Endothelial cell of umbilical vein (primary cell): ENCODE data around the gene NUDT9. TPM values are rescaled to one million over a fixed set of nuclear protein-coding genes. Genes with fewer than 3 reads are reported as not detected.

ENCODE experiments used
- BruUV-seq: library from RNA; stranded (reverse); fragments of 400-500 nt; replicated peaks from 2 replicates; lab custom pipeline; 2021; lab: Mats Ljungman, UMichigan
- CTCF ChIA-PET: fragments of 300-600, 350-600 bp; sonication (Branson Sonifier 250); formaldehyde crosslinking; loops from one replicate; lab custom pipeline; 2021; ENCODE audit warnings: antibody characterized with exemption, inconsistent platforms; lab: Charles Lee
- POLR2A ChIA-PET: fragments of 300-600, 350-600 bp; sonication (Branson Sonifier 250); formaldehyde crosslinking; loops from one replicate; lab custom pipeline; 2021; ENCODE audit warnings: antibody characterized with exemption, inconsistent platforms; lab: Charles Lee
- DNase-seq: peaks from one replicate; pipeline ENCODE4 v3.0.0-alpha.2; 2011; ENCODE audit warnings: low read depth, low spot score
- FAIRE-seq: peaks from 2 replicates; lab custom pipeline; 2011; peaks lifted over from hg19 to GRCh38; lab: Jason Lieb, UNC
- H2AFZ ChIP-seq: 2 replicates; pipeline ENCODE4 v1.6.0; 2012; ENCODE audit warnings: low read depth, low read length, control low read depth, inconsistent platforms
- H3K27ac ChIP-seq: 2 replicates; pipeline ENCODE4 v1.5.1; 2011; ENCODE audit warnings: low read depth, mild to moderate bottlenecking, control low read depth, low read length, moderate library complexity; ENCODE audit not compliant: insufficient read depth
- H3K27me3 ChIP-seq, 2 experiments: 2 replicates each; pipeline versions ENCODE4 v1.6.0 to v1.6.1; 2011; ENCODE audit warnings: low read length in 2 of 2, mixed read lengths in 1 of 2; ENCODE audit not compliant: control insufficient read depth in 2 of 2, insufficient read depth in 2 of 2
- H3K36me3 ChIP-seq, 2 experiments: 2 replicates in 1 of 2; 3 replicates in 1 of 2; pipeline ENCODE4 v1.5.1; 2011; ENCODE audit warnings: low read length in 2 of 2, mild to moderate bottlenecking in 1 of 2, moderate library complexity in 1 of 2; ENCODE audit not compliant: control insufficient read depth in 2 of 2, insufficient read depth in 2 of 2; ENCODE audit errors: extremely low read depth in 1 of 2
- H3K4me1 ChIP-seq: 3 replicates; pipeline ENCODE4 v1.5.1; 2011; ENCODE audit warnings: mild to moderate bottlenecking, low read length; ENCODE audit not compliant: control insufficient read depth, insufficient read depth; ENCODE audit errors: extremely low read depth
- H3K4me2 ChIP-seq: 2 replicates; pipeline ENCODE4 v1.6.1; 2011; ENCODE audit warnings: low read length, control low read depth, mixed read lengths; ENCODE audit not compliant: insufficient read depth
- H3K4me3 ChIP-seq, 3 experiments: fragments of 200-600 bp in 1 of 3; sonication (generic), shearing (Covaris generic) in 1 of 3; replicated peaks in 1 of 3; 2 replicates each; pipeline ENCODE4 v1.5.1; 2011 to 2016; ENCODE audit warnings: control low read depth in 3 of 3, low read length in 3 of 3, mild to moderate bottlenecking in 2 of 3, inconsistent platforms in 1 of 3, low read depth in 1 of 3, moderate library complexity in 1 of 3; ENCODE audit not compliant: insufficient read depth in 1 of 3
- H3K79me2 ChIP-seq: 2 replicates; pipeline ENCODE4 v1.6.0; 2012; ENCODE audit warnings: low read length, inconsistent platforms; ENCODE audit not compliant: control insufficient read depth, insufficient read depth
- H3K9ac ChIP-seq: replicated peaks from 2 replicates; pipeline ENCODE3; 2011; ENCODE audit warnings: low read length, control low read depth; ENCODE audit not compliant: insufficient read depth; ENCODE audit errors: extremely low read depth
- H3K9me1 ChIP-seq: replicated peaks from 3 replicates; pipeline ENCODE4 v1.6.0; 2011; ENCODE audit warnings: mild to moderate bottlenecking, low read length; ENCODE audit not compliant: control insufficient read depth, insufficient read depth; ENCODE audit errors: extremely low read depth
- H3K9me3 ChIP-seq: replicated peaks from 2 replicates; pipeline ENCODE4 v1.5.1; 2012; ENCODE audit warnings: low read length, inconsistent platforms; ENCODE audit not compliant: control insufficient read depth, insufficient read depth
- H4K20me1 ChIP-seq: replicated peaks from 2 replicates; pipeline ENCODE3; 2011; ENCODE audit warnings: mild to moderate bottlenecking, low read length; ENCODE audit not compliant: control insufficient read depth, insufficient read depth; ENCODE audit errors: extremely low read depth
- CTCF ChIP-seq, 2 donors: IDR thresholded peaks; 1 replicate in 1 of 2; 2 replicates in 1 of 2; pipeline ENCODE4 v1.5.1; 2011; ENCODE audit warnings: low read length in 2 of 2, mild to moderate bottlenecking in 2 of 2, moderate library complexity in 2 of 2, control low read depth in 1 of 2, inconsistent platforms in 1 of 2, low read depth in 1 of 2; ENCODE audit not compliant: insufficient read depth in 1 of 2; ENCODE audit errors: extremely low read depth in 1 of 2
- EZH2 ChIP-seq: IDR thresholded peaks from 2 replicates; pipeline ENCODE4 v1.6.1; 2012; ENCODE audit warnings: borderline replicate concordance, low read depth, mild to moderate bottlenecking, moderate library complexity, low read length, inconsistent platforms; ENCODE audit not compliant: severe bottlenecking
- FOS ChIP-seq: IDR thresholded peaks from 2 replicates; pipeline ENCODE4 v1.6.1; 2011; ENCODE audit warnings: mild to moderate bottlenecking, low read length, moderate library complexity, borderline replicate concordance; ENCODE audit not compliant: insufficient read depth
- GATA2 ChIP-seq: IDR thresholded peaks from 2 replicates; pipeline ENCODE4 v1.7.0; 2011; ENCODE audit warnings: low read depth, mild to moderate bottlenecking, moderate library complexity, mixed read lengths, low read length; ENCODE audit not compliant: insufficient read length, insufficient read depth
- JUN ChIP-seq: IDR thresholded peaks from 2 replicates; pipeline ENCODE4 v1.6.1; 2011; ENCODE audit warnings: borderline replicate concordance, low read depth; ENCODE audit not compliant: insufficient read length, insufficient read depth
- MAX ChIP-seq: IDR thresholded peaks from 2 replicates; pipeline ENCODE4 v1.6.1; 2011; ENCODE audit not compliant: insufficient read depth, insufficient read length
- MYC ChIP-seq: IDR thresholded peaks from one replicate; pipeline ENCODE4 v1.6.1; 2011; ENCODE audit warnings: mild to moderate bottlenecking, low read depth, low read length
- POLR2A ChIP-seq: IDR thresholded peaks from 2 replicates; pipeline ENCODE4 v1.6.1; 2012; ENCODE audit warnings: low read depth, mild to moderate bottlenecking, control low read depth, low read length
- POLR2AphosphoS5 ChIP-seq: IDR thresholded peaks from 2 replicates; pipeline ENCODE4 v1.6.1; 2012; ENCODE audit warnings: low read depth, mild to moderate bottlenecking, control low read depth, low read length, moderate library complexity; ENCODE audit not compliant: insufficient read depth
- dilution Hi-C: fragments of 300-500 bp; cut with MboI; formaldehyde crosslinking; loops from one replicate; pipeline ENCODE4 v1.15.0; 2019; ENCODE audit warnings: low sequenced_read_pairs; ENCODE audit not compliant: extremely low pct_ligation_motif_present
- intact Hi-C: fragments of 100-400 bp; cut with micrococcal nuclease; formaldehyde crosslinking; loops from one replicate; pipeline ENCODE4 v1.10.0; 2022
- polyA plus RNA-seq, 4 experiments: library from polyadenylated mRNA; depleted of rRNA in 3 of 4; stranded (reverse) in 3 of 4; unstranded in 1 of 4; fragments of >200 nt; gene quantifications; 2 replicates each; pipeline versions ENCODE4 v1.2.1 to v1.2.3, GENCODE V29; 2011 to 2012; ENCODE audit warnings: missing spikeins in 1 of 4
- total RNA-seq: library from RNA; stranded (reverse); gene quantifications from 2 replicates; pipeline ENCODE4 v1.2.3, GENCODE V29; 2021

The NUDT9 gene
- total and polyA plus RNA-seq, 2 donors (not counting 3 experiments of a cell fraction or from before 2014, with no cell fraction given) = 15.3 to 25.0 TPM

- H3K27ac ChIP-seq = no peak overlapping the region
- ChIA-PET POLR2A (no interaction called here), CTCF (interaction anchor here (0.7 to 2.6 kb wide), 7 partner anchors 10 to 351 kb away, joined by 3 to 9 read pairs (median 5); no protein-coding TSS in a partner anchor)
- no peaks in the 10 kb centered on the region for H3K36me3 ChIP-seq
- no peaks in the 10 kb centered on the region for H3K79me2 ChIP-seq
- no peaks in the 10 kb centered on the region for H3K9me1 ChIP-seq
- FAIRE-seq (no peak), DNase-seq (no peak)
- dilution Hi-C loops = no loop called here
- no peaks in the 10 kb centered on the region for H4K20me1 ChIP-seq
- peaks cover 6% of the 10 kb centered on the region for H3K4me1 ChIP-seq
- no peak overlapping the region for H3K9ac ChIP-seq
- no TSS peak for BruUV-seq
- no peak overlapping the region for H3K4me2 ChIP-seq
- no peak overlapping the region for H3K4me3 ChIP-seq
- no peaks in the 10 kb centered on the region for H3K9me3 ChIP-seq
- H2AFZ ChIP-seq = no peak overlapping the region
- intact Hi-C loops = loop anchor here (5.0 kb wide), 1 partner anchor 349 kb away; no protein-coding TSS in a partner anchor
- H3K27me3 ChIP-seq = no peaks in the 10 kb centered on the region
- TF ChIP-seq FOS (no peak), POLR2A (no peak), JUN (no peak), GATA2 (no peak), EZH2 (no peak), POLR2AphosphoS5 (no peak), MYC (no peak), CTCF (IDR thresholded peaks at IDR 0.05; ENCODE audit: extremely low read depth in 1 of 2, insufficient read depth in 1 of 2, low read depth in 1 of 2, low read length in 2 of 2) (no peak), MAX (no peak)
Measured at GRCh38 chr4:87498446-87498900, 76.1 kb downstream of the NUDT9 start.
